Lung (tissue), 12 donors: ENCODE measurements around the gene TSC22D1. TPM values are rescaled to one million over a fixed set of nuclear protein-coding genes. Genes with fewer than 3 reads are reported as not detected.
A peak's percentile ranks its signal among the peaks of the same experiment; 100 is the strongest.

ENCODE experiments used
- ATAC-seq: fragments of 200-7000 bp; cut with Tn5 transposase; one replicate; pipeline ENCODE4 v1.9.1; 2020; ENCODE audit warnings: moderate number of reproducible peaks; ENCODE audit not compliant: insufficient read depth, low FRiP score
- DNase-seq, 3 donors: peaks; one replicate each; pipeline ENCODE4 v3.0.0-alpha.2; 2013 to 2017
- H3K27ac ChIP-seq, 2 donors: one replicate each; pipeline ENCODE4 v1.5.1; 2013; ENCODE audit warnings: mild to moderate bottlenecking in 2 of 2, moderate library complexity in 2 of 2, control low read depth in 1 of 2, inconsistent platforms in 1 of 2, low read depth in 1 of 2, low read length in 1 of 2
- H3K27me3 ChIP-seq, 3 donors: one replicate each; pipeline ENCODE4 v1.5.1; 2013; ENCODE audit warnings: low read length in 2 of 3; ENCODE audit not compliant: control insufficient read depth in 3 of 3, insufficient read depth in 3 of 3
- H3K36me3 ChIP-seq, 4 donors: one replicate each; pipeline ENCODE4 v1.5.1; 2013; ENCODE audit warnings: low read length in 4 of 4, mild to moderate bottlenecking in 1 of 4, moderate library complexity in 1 of 4; ENCODE audit not compliant: control insufficient read depth in 4 of 4, insufficient read depth in 4 of 4
- H3K4me1 ChIP-seq, 5 donors: one replicate each; pipeline ENCODE4 v1.5.1; 2013; ENCODE audit warnings: low read length in 5 of 5, mild to moderate bottlenecking in 2 of 5, moderate library complexity in 1 of 5; ENCODE audit not compliant: control insufficient read depth in 5 of 5, insufficient read depth in 5 of 5
- H3K4me3 ChIP-seq: one replicate; pipeline ENCODE4 v1.5.1; 2013; ENCODE audit warnings: mild to moderate bottlenecking, control low read depth, moderate library complexity
- H3K9ac ChIP-seq, 2 donors: one replicate each; pipeline ENCODE4 v1.5.1; 2013; ENCODE audit warnings: low read length in 2 of 2, control low read depth in 1 of 2; ENCODE audit not compliant: insufficient read depth in 1 of 2
- H3K9me3 ChIP-seq, 4 donors: one replicate each; pipeline ENCODE4 v1.5.1; 2013; ENCODE audit warnings: low read length in 3 of 4, mild to moderate bottlenecking in 1 of 4, moderate library complexity in 1 of 4; ENCODE audit not compliant: control insufficient read depth in 4 of 4, insufficient read depth in 3 of 4
- CTCF ChIP-seq: IDR thresholded peaks from 2 replicates; pipeline ENCODE4 v1.5.1; 2012; ENCODE audit warnings: mild to moderate bottlenecking; ENCODE audit errors: control extremely low read depth, extremely low read depth
- whole genome bisulfite sequencing, 2 donors: extraction: QIAGEN DNeasy Blood & Tissue Kit; methylation state at CpG; one replicate each; pipeline ENCODE4 v1.1.7; 2013; 5-methylcytosine and 5-hydroxymethylcytosine counted together
- polyA plus RNA-seq, 2 donors: library from polyadenylated mRNA; stranded (reverse); fragments of 200-250 nt; gene quantifications; one replicate each; pipeline ENCODE4 v1.2.1, GENCODE V29; 2013
- total RNA-seq, 2 donors: library from RNA; depleted of rRNA in 1 of 2; stranded (reverse); fragments of >200 nt in 1 of 2; gene quantifications; one replicate each; pipeline ENCODE4 v1.2.1, GENCODE V29; 2014 to 2021
- donor health status: control.
- donor health status: control.
- donor health status: Bipolar disorder and iron deficiency.
- donor health status: healthy.
- donor health status: DM: yes; HTN: yes; CAD: no.

The TSC22D1 gene
- total and polyA plus RNA-seq, 4 donors, result 77.0 to 179 (median 123) TPM

DNA sequence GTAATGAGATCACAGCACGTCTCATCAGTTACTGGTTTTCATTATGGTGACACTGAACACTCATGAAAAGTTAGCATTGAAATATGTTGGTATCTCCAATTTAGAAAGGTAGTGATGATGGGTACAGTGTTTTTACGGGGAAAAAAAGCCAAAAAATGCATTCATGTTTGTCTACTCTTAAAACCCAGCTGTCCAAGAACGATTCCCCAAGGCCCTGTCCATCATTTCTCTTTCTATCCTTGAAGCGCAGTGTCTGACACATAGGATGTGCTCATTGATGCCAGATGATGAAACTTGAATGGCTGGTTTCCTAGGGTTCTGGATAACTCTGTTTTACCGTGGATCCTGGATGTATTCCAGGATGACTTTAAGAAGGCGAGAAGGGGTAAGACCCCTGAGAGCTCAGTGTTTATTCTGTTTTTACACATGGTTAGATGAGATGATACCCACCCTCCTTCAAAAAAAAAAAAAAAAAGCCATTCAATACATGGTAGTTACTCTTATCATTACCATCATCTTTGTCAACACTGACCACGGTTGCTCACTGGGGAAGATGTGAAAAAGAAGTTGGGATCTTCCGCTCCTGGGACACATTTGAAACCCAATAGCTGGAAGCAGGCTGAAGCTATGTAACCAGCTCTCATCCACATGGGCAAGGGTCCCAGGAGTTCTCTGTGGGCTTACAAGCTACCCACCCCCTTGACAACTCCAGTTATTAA, 180.0 kb downstream of the TSC22D1 start:
- Histone ChIP-seq H3K4me1 (peaks cover 0 to 27% (median 2%) of the 10 kb centered on the region in 5 donors), H3K4me3 (no peak overlapping the region), H3K27ac (no peak overlapping the region), H3K9ac (no peak overlapping the region), H3K9me3 (no peaks in the 10 kb centered on the region), H3K27me3 (no peaks in the 10 kb centered on the region), H3K36me3 (no peaks in the 10 kb centered on the region)
- no peak for TF ChIP-seq CTCF
- ATAC-seq (no peak), DNase-seq (no peak)
- WGBS, 2 donors, result 89 to 93% methylated on average over 8 of the region's 8 CpGs

- ATAC-seq (no peak), DNase-seq (no peak)
- no peak overlapping the region for H3K4me3 ChIP-seq
- H3K27ac ChIP-seq, result no peak overlapping the region
- H3K4me1 ChIP-seq, result peaks cover 0 to 27% (median 2%) of the 10 kb centered on the region in 5 donors
- no peak overlapping the region for H3K9ac ChIP-seq
- no peaks in the 10 kb centered on the region for H3K27me3 ChIP-seq
- no peaks in the 10 kb centered on the region for H3K9me3 ChIP-seq
- H3K36me3 ChIP-seq, result no peaks in the 10 kb centered on the region
- TF ChIP-seq CTCF, result no peak
Observed at GRCh38 chr13:44394658-44395057, 181.5 kb downstream of the TSC22D1 start.

DNA sequence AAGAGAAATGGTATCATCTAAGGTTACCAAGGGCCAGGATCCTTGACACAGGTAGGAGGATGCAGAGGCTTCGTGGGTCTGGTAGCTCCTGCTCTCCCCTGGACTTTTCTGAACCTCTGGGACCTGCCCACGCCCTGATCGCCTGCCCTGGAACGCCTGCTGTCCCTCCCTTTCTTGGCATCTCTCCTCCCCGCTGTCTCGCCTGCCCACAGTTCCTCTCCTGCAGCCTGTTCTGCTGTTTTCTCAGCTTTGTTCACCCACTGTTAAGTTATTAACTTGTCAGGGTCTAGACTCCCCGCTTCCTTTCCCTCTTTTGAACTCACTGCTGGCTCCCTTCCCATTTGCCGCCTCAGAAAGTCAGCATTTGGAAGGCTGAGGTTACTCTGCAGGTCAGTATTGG, 182.7 kb downstream of the TSC22D1 start:
- DNase-seq (peak in 2 of 3 donors; percentile 30 to 49), ATAC-seq (no peak)
- no peak overlapping the region for H3K4me3 ChIP-seq
- TF ChIP-seq CTCF, result no peak
- no peaks in the 10 kb centered on the region for H3K27me3 ChIP-seq
- no peaks in the 10 kb centered on the region for H3K36me3 ChIP-seq
- 25 to 35% methylated on average over 7 to 8 of the region's 8 CpGs for WGBS, 2 donors
- H3K9ac ChIP-seq, result no peak overlapping the region
- peaks cover 0 to 27% (median 4%) of the 10 kb centered on the region in 5 donors for H3K4me1 ChIP-seq
- peaks cover 0 to 1% (median 0%) of the 10 kb centered on the region in 4 donors for H3K9me3 ChIP-seq
- no peak overlapping the region for H3K27ac ChIP-seq
